Measurements from ENCODE around the gene VTA1.

VTA1 gene

DNA sequence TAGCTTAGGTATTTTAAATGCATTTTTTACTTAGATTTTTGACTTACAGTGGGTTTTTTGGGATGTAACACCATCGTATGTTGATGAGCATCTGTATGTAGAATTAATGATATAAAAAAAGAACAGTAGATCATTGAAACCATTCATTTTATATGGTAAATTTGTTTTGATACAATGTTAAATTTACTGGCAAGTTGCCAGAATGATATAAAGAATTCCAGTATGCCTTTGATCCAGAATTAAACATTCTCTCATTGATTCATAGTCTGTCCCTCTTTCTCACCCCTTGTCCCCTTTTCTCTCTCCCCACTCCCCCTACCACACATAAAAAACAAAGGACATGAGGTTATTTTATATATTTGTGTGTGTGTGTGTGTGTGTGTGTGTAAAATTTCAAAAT is 45.3 kb downstream of the VTA1 start:
- Histone ChIP-seq H3K36me3 (ENCODE audit: insufficient read depth, low read length) (peaks cover 36% of the 10 kb centered on the region), H3K4me1 (ENCODE audit: insufficient read depth, low read length, poor library complexity, severe bottlenecking) (peaks cover 10% of the 10 kb centered on the region), H3K9me3 (ENCODE audit: insufficient read depth, low read depth, low read length) (no peaks in the 10 kb centered on the region), H3K79me2 (ENCODE audit: insufficient read depth, low read length) (peaks cover 27% of the 10 kb centered on the region; the same call in 1 of the 2 replicates), H3K9ac (ENCODE audit: low read depth, low read length, poor library complexity, severe bottlenecking) (no peak overlapping the region), H3F3A (ENCODE audit: low read depth) (no peaks in the 10 kb centered on the region), H4K20me1 (ENCODE audit: insufficient read depth, low read length, poor library complexity, severe bottlenecking) (peaks cover 13% of the 10 kb centered on the region), H3K27me3 (ENCODE audit: insufficient read depth, low read length, poor library complexity, severe bottlenecking) (no peaks in the 10 kb centered on the region), H2AFZ (ENCODE audit: low read length) (no peak overlapping the region), H3K4me3 (ENCODE audit: low read length, poor library complexity, severe bottlenecking) (no peak overlapping the region), H3K4me2 (ENCODE audit: low read depth, low read length, poor library complexity, severe bottlenecking) (no peak overlapping the region), H3K9me2 (replicated peaks; ENCODE audit: low read depth, low read length) (no peaks in the 10 kb centered on the region)
- TF ChIP-seq, protein P1, sequence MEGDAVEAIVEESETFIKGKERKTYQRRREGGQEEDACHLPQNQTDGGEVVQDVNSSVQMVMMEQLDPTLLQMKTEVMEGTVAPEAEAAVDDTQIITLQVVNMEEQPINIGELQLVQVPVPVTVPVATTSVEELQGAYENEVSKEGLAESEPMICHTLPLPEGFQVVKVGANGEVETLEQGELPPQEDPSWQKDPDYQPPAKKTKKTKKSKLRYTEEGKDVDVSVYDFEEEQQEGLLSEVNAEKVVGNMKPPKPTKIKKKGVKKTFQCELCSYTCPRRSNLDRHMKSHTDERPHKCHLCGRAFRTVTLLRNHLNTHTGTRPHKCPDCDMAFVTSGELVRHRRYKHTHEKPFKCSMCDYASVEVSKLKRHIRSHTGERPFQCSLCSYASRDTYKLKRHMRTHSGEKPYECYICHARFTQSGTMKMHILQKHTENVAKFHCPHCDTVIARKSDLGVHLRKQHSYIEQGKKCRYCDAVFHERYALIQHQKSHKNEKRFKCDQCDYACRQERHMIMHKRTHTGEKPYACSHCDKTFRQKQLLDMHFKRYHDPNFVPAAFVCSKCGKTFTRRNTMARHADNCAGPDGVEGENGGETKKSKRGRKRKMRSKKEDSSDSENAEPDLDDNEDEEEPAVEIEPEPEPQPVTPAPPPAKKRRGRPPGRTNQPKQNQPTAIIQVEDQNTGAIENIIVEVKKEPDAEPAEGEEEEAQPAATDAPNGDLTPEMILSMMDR (conservative IDR thresholded peaks at IDR 0.05; ENCODE audit: low read length) = no peak
- no peak for TF ChIP-seq EZH2phosphoT487 (IDR thresholded peaks at IDR 0.05; ENCODE audit: borderline replicate concordance)

DNA sequence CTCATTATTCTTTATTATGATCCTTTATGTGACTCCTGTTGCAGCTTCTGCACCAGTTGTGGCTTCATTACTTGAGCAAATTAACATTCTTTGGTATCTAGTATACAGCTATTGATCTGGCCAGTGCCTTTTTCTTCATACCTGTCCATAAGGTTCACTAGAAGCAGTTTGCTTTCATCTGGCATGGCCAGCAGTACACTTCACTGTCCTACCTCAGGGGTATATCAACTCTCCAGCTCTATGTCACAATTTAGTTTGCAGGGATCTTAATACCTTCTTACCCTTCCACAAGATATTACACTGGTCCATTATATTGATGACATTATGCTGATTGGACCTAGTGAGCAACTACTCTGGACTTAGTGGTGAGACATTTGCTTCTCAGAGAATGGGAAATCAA is 46.6 kb downstream of the VTA1 start:
- Histone ChIP-seq H3K9ac (ENCODE audit: low read depth, low read length, poor library complexity, severe bottlenecking) (no peak overlapping the region), H3K9me3 (ENCODE audit: insufficient read depth, low read depth, low read length) (no peaks in the 10 kb centered on the region), H3K9me2 (replicated peaks; ENCODE audit: low read depth, low read length) (no peaks in the 10 kb centered on the region), H3F3A (ENCODE audit: low read depth) (no peaks in the 10 kb centered on the region), H3K79me2 (ENCODE audit: insufficient read depth, low read length) (peaks cover 28% of the 10 kb centered on the region; the same call in 1 of the 2 replicates), H3K4me2 (ENCODE audit: low read depth, low read length, poor library complexity, severe bottlenecking) (no peak overlapping the region), H3K4me1 (ENCODE audit: insufficient read depth, low read length, poor library complexity, severe bottlenecking) (peaks cover 10% of the 10 kb centered on the region), H2AFZ (ENCODE audit: low read length) (no peak overlapping the region), H3K36me3 (ENCODE audit: insufficient read depth, low read length) (peaks cover 41% of the 10 kb centered on the region), H3K4me3 (ENCODE audit: low read length, poor library complexity, severe bottlenecking) (no peak overlapping the region), H4K20me1 (ENCODE audit: insufficient read depth, low read length, poor library complexity, severe bottlenecking) (peaks cover 13% of the 10 kb centered on the region), H3K27me3 (ENCODE audit: insufficient read depth, low read length, poor library complexity, severe bottlenecking) (no peaks in the 10 kb centered on the region)
- no peak for TF ChIP-seq EZH2phosphoT487 (IDR thresholded peaks at IDR 0.05; ENCODE audit: borderline replicate concordance)

DNA sequence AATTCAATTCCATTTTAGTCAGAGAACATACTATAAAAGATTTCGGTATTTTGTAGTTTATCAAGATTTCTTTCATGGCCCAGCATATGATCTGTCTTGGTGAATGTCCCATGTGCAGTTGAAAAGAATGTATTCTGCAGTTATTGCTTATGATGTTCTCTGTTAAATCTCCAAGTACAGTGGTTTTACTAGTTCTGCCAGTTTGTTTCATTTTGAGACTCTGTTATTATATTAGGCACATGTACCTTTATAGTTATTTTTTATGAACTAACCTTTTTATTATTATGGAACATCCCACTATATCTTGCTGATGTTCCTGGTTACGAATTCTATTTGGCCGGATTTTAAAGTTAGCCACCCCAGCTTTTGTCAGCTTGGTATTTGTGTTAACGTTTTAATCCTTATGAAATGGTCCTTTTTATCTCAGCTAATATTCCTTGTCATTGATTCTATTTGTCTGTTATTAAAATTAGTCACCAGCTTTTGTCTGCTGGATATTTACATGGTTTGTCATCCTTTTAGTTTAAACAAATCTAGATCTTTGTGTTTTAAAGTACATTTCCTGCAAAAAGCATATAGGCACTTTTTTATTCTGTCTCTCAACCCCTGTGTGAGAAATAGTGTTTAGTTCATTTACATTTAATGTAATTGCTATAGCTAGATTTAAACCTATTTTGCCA is 48.9 kb downstream of the VTA1 start:
- Histone ChIP-seq H3K4me3 (ENCODE audit: low read length, poor library complexity, severe bottlenecking) (no peak overlapping the region), H3K27me3 (ENCODE audit: insufficient read depth, low read length, poor library complexity, severe bottlenecking) (no peaks in the 10 kb centered on the region), H3K4me1 (ENCODE audit: insufficient read depth, low read length, poor library complexity, severe bottlenecking) (peaks cover 10% of the 10 kb centered on the region), H3K9me3 (ENCODE audit: insufficient read depth, low read depth, low read length) (no peaks in the 10 kb centered on the region), H3K9me2 (replicated peaks; ENCODE audit: low read depth, low read length) (no peaks in the 10 kb centered on the region), H4K20me1 (ENCODE audit: insufficient read depth, low read length, poor library complexity, severe bottlenecking) (peaks cover 17% of the 10 kb centered on the region), H3K9ac (ENCODE audit: low read depth, low read length, poor library complexity, severe bottlenecking) (no peak overlapping the region), H2AFZ (ENCODE audit: low read length) (no peak overlapping the region), H3K4me2 (ENCODE audit: low read depth, low read length, poor library complexity, severe bottlenecking) (no peak overlapping the region), H3F3A (ENCODE audit: low read depth) (no peaks in the 10 kb centered on the region), H3K36me3 (ENCODE audit: insufficient read depth, low read length) (peaks cover 51% of the 10 kb centered on the region), H3K79me2 (ENCODE audit: insufficient read depth, low read length) (peaks cover 28% of the 10 kb centered on the region; the same call in 1 of the 2 replicates)
- TF ChIP-seq EZH2phosphoT487 (IDR thresholded peaks at IDR 0.05; ENCODE audit: borderline replicate concordance) = no peak
- TF ChIP-seq, protein P1 (conservative IDR thresholded peaks at IDR 0.05; ENCODE audit: low read length) = no peak
